Activated T-helper 17 cell treated with anti-CD3 and anti-CD28 coated beads, Interleukin-2, amount 50 U/mL, for 72 hours (primary cell): ENCODE results near the gene ASAP2. TPM values are rescaled to one million over a fixed set of nuclear protein-coding genes. Genes with fewer than 3 reads are reported as not detected.

Source experiments
- ATAC-seq: fragments of 150-1000 bp; cut with Tn5 transposase; replicated peaks from 2 replicates; pipeline ENCODE4 v1.10.0; 2021; ENCODE audit warnings: mild to moderate bottlenecking, moderate library complexity
- H3K27ac Mint-ChIP-seq: one replicate; pipeline ENCODE4 v1.8.0; 2022; ENCODE audit warnings: mixed read lengths
- H3K27me3 Mint-ChIP-seq: one replicate; pipeline ENCODE4 v1.8.0; 2022; ENCODE audit warnings: mixed read lengths
- H3K36me3 Mint-ChIP-seq: one replicate; pipeline ENCODE4 v1.8.0; 2022; ENCODE audit warnings: low read depth, mild to moderate bottlenecking, mixed read lengths
- H3K4me1 Mint-ChIP-seq: one replicate; pipeline ENCODE4 v1.8.0; 2022; ENCODE audit warnings: mixed read lengths
- H3K4me3 Mint-ChIP-seq: one replicate; pipeline ENCODE4 v1.8.0; 2022; ENCODE audit warnings: mild to moderate bottlenecking, mixed read lengths
- H3K9me3 Mint-ChIP-seq: one replicate; pipeline ENCODE4 v1.8.0; 2022; ENCODE audit warnings: mixed read lengths
- total RNA-seq, 2 donors: library from RNA; stranded (reverse); gene quantifications; one replicate each; pipeline ENCODE4 v1.2.3, GENCODE V29; 2022

Gene ASAP2
- total RNA-seq, 2 donors from 2014 or later = 0.17 to 0.19 TPM

DNA sequence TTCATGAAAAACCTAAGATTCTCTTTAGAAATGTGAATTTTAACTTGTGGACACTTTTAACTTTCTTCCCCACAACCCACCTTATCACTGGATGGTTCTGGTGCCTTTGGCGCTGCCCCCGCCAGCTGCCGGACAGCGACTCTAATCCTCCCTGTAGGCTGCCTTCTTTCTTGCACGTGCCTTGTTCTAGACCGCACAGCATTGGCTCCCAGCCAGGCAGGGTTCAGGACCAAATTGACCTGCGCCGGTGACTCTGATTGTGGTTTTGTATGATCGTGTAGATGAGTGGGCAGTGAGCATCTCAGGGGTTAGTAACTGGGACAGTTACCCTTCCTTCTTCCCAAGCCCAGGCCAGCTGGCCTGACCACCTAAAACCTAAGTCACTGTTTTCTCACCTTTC, 106.8 kb downstream of the ASAP2 start:
- no peak for ATAC-seq
- Mint-ChIP-seq H3K27me3 (peaks cover 8% of the 10 kb centered on the region), H3K36me3 (no peaks in the 10 kb centered on the region), H3K4me3 (no peak overlapping the region), H3K27ac (no peak overlapping the region), H3K4me1 (no peaks in the 10 kb centered on the region), H3K9me3 (no peaks in the 10 kb centered on the region)

DNA sequence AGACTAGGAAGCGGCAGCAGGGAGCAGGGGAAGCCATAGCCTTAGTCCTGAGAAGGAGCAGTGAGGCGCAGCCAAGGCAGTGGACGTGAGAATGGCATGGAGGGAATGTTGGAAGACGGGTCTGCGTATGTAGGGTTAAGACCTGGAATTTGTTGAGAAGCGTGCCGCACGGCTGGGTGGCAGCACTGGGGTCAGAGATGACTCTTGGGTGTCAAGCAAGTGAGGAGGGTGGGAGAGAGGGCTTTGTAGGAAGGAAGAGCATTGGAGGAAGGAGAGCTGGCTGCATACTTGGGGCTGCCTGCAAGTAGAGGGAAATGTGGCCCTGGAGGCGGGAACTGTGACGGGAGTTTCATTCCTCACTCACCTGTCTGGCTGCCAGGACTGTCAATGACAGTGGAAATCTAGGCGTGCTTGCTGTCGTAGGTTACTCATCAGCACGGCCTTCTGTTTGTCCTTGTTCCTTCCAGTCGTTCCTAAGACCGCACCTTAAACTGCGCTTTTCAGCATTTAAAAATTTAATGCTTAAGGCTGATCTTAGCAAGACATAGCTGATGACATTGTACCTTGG, 108.8 kb downstream of the ASAP2 start:
- Mint-ChIP-seq H3K9me3 (no peaks in the 10 kb centered on the region), H3K4me3 (no peak overlapping the region), H3K36me3 (no peaks in the 10 kb centered on the region), H3K4me1 (no peaks in the 10 kb centered on the region), H3K27ac (no peak overlapping the region), H3K27me3 (peaks cover 8% of the 10 kb centered on the region)
- no peak for ATAC-seq

DNA sequence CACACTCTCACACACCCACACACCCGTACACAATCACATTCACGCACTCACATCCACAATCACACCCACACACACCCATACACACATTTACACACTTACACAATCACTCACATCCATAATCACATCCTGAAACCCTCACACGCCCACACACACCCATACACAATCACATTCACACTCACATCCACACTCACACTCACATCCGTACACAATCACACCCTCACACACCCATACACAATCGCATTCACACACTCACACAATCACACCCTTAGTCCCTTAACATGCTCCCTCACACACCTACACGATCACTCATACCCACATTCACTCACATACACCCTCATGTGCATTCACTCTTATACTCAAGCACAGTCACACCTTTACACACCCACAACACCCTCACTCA, 110.9 kb downstream of the ASAP2 start:
- Mint-ChIP-seq H3K4me1 (no peaks in the 10 kb centered on the region), H3K4me3 (no peak overlapping the region), H3K27me3 (peaks cover 16% of the 10 kb centered on the region), H3K27ac (no peak overlapping the region), H3K36me3 (no peaks in the 10 kb centered on the region), H3K9me3 (no peaks in the 10 kb centered on the region)
- no peak for ATAC-seq

DNA sequence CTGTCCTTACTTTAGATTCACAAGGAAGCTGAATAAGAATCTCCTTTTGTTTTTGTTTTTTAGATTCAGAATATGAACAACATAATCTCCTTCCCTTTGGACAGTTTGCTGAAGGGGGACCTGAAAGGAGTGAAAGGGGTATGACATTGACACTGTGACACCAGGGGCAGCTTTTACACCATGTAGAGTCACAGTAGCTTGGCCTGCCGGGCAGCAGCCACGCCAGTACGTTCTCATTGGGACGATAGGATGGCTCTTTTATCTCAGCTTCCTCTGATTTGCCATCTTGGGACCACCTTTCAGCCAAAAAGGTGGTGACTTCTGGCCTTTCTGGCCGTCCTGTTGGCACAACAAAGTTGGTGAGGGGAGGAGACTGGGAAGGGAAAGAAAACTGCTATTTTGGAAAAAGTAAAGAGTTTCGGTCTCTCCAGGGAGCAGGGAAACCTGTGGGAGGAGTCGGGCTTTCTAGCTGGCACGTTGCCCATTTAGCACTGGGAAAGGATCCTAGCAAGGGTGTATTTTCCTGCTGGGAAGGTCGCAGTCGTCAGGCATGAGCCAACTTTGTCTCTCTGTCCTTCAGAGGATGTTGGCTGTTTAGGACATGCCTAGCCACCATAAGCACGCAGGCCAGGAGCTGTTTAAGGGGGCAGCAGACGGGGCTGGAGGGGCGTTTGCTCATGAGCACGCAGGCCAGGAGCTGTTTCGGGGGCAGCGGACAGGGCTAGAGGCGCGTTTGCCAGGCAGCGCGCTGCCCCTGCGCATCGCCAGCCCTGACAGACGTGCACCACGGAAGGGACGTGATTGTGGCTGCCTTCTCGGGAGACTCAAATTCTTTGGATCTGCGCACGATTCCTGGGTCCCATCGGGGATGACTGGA, 112.1 kb downstream of the ASAP2 start:
- Mint-ChIP-seq H3K9me3 (no peaks in the 10 kb centered on the region), H3K36me3 (no peaks in the 10 kb centered on the region), H3K4me1 (no peaks in the 10 kb centered on the region), H3K4me3 (no peak overlapping the region), H3K27ac (no peak overlapping the region), H3K27me3 (peaks cover 17% of the 10 kb centered on the region)
- no peak for ATAC-seq

DNA sequence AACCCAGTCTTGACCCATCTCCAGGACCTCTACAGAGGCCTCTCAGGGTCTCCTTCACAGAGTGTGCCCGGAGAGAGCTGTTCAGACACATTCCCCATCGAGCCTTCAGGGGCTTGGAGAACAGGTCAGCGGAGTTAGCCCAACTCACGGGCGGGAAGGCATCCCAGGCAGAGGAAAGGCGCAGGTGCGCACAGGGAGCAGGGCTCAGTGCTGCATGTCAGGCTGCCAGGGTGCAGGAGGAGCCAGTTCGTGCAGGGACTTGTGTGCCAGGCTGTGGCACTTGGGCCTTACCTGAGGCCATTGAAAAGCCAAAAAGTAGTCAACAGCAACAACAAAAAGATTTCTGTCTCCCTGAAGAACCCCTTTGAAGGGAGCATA, 112.7 kb downstream of the ASAP2 start:
- H3K9me3 Mint-ChIP-seq = no peaks in the 10 kb centered on the region
- no peak overlapping the region for H3K27ac Mint-ChIP-seq
- no peaks in the 10 kb centered on the region for H3K4me1 Mint-ChIP-seq
- peaks cover 16% of the 10 kb centered on the region for H3K27me3 Mint-ChIP-seq
- no peaks in the 10 kb centered on the region for H3K36me3 Mint-ChIP-seq
- ATAC-seq = no peak
- no peak overlapping the region for H3K4me3 Mint-ChIP-seq

DNA sequence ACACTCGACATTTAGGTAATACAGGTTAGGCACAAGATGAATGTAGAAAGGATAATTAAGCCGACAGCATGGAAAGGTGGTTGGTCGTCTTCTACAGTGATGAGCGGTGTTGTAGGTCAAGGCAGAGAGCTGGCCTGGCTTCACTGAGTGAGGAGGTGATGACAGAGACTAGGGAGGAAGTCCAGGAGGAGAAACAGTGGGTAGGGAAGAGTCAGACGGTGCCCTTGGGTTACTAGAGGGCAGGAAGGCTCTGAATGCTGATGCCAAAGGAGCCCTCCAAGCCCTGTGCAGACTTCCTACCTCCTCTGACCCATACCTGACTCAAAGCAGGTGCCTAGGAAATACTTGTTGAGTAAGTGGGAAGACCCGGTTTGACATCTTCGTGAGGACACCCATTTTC, 116.0 kb downstream of the ASAP2 start:
- H3K9me3 Mint-ChIP-seq = no peaks in the 10 kb centered on the region

DNA sequence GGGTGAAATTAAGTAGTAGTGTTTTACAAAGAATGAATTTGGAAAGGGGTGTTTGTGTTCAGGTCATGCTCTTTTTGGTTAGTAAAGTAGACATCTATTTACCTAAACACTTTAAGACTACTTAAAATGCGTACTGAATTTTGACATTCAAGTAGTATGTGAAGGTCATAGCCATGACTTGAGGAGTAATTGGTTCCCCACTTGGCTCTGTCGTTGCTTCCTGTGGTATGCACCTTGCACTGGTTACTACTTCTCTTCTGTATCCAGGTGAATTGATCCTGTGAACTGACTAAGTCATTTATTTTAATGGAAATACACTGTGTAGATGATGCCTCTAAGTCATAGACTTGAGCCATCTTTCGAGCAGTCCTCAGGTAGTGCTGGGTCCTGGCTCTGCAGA, 118.8 kb downstream of the ASAP2 start:
- H3K9me3 Mint-ChIP-seq = no peaks in the 10 kb centered on the region
- no peaks in the 10 kb centered on the region for H3K36me3 Mint-ChIP-seq
- no peak overlapping the region for H3K27ac Mint-ChIP-seq
- no peak for ATAC-seq
- H3K4me1 Mint-ChIP-seq = no peaks in the 10 kb centered on the region
- H3K27me3 Mint-ChIP-seq = peaks cover 23% of the 10 kb centered on the region
- no peak overlapping the region for H3K4me3 Mint-ChIP-seq

More for the DNA sequence above, 116.0 kb downstream of the ASAP2 start:
- Mint-ChIP-seq H3K4me1 (no peaks in the 10 kb centered on the region), H3K27ac (no peak overlapping the region), H3K27me3 (peaks cover 11% of the 10 kb centered on the region), H3K36me3 (no peaks in the 10 kb centered on the region), H3K4me3 (no peak overlapping the region)
- no peak for ATAC-seq

DNA sequence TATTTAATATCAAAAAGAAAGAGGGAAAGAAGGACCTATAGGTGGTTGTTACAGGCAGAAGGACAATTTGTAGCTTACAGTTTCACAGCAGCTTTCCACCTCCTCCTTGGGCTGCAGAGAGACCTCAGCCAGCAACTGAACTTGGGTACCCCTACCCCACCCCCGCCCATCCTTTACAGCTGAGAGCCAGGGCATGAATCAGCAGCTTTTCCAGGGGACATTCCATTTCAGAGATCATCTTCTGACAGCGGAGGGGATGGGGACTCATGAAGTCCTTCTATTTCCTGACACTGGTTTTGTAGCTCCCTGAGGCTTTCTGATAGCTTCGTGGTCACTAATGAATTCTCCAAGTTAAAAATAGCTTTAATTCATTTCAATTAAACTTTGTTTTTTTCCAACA, 120.4 kb downstream of the ASAP2 start:
- H3K9me3 Mint-ChIP-seq = no peaks in the 10 kb centered on the region
- H3K4me3 Mint-ChIP-seq = no peak overlapping the region
- H3K27ac Mint-ChIP-seq = no peak overlapping the region
- no peaks in the 10 kb centered on the region for H3K36me3 Mint-ChIP-seq
- no peak for ATAC-seq
- H3K4me1 Mint-ChIP-seq = no peaks in the 10 kb centered on the region
- H3K27me3 Mint-ChIP-seq = peaks cover 19% of the 10 kb centered on the region

DNA sequence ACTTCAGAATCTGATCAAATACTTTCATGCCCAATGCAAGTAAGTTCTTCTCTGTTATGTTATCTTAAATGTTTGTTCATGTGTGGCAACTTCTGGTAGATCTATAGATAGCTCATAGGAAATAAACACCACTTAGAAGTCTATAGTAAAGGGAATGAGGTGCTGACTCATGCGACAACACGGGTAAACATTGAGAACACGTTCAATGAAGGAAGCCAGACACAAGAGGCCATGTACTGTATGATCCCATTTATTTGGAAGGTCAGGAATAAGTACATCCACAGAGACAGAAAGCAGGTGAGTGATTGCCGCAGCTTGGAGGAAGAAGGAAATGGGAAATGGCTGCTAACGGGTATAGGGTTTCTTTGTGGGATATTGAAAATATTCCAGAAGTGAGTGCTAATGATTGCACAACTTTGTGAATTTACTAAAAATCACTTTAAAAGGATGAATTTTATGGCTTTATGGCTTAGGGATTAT, 121.3 kb downstream of the ASAP2 start:
- no peak overlapping the region for H3K27ac Mint-ChIP-seq
- ATAC-seq = no peak
- no peaks in the 10 kb centered on the region for H3K9me3 Mint-ChIP-seq
- H3K4me1 Mint-ChIP-seq = no peaks in the 10 kb centered on the region
- no peaks in the 10 kb centered on the region for H3K36me3 Mint-ChIP-seq
- H3K4me3 Mint-ChIP-seq = no peak overlapping the region
- H3K27me3 Mint-ChIP-seq = peaks cover 13% of the 10 kb centered on the region

DNA sequence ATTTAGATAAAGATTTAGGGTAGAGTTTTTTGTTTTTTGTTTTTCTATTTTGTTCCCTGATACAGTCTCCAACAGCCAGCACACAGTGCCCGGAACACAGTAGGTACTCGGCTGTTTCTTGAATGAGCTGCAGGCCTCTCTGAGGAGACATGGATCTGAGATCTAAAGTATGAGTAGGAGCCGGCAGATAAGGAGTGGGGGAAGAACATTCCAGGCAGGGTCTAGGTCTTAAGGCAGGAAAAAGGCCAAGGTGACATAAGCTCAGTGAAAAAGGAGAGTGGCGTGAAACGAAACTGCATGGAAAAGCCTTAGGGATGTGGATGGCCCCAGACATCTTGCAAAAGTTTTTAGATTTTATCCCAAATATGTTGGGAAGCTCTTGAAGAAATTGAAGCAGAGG, 122.3 kb downstream of the ASAP2 start:
- Mint-ChIP-seq H3K4me3 (no peak overlapping the region), H3K27me3 (peaks cover 12% of the 10 kb centered on the region), H3K9me3 (no peaks in the 10 kb centered on the region), H3K4me1 (no peaks in the 10 kb centered on the region), H3K36me3 (no peaks in the 10 kb centered on the region), H3K27ac (no peak overlapping the region)
- no peak for ATAC-seq

DNA sequence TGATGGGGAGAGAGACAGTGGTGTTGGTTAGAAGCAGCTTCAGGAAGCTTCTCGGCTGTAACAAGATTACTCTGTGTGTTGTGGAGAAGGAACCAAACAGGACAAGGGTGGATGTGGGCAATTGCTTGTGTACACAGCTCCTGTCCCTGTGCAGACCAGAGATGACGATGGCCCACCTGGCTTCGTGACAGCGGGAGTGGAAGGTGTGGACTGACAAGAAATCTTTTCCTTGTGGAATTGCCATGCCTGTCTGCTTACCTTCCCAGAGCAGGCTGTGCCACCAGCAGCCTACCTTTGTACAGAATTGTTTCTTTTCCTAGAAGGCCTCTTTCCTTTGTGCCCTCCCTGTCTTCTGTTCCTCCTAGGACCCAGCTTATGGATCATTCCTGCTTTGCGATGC, 122.9 kb downstream of the ASAP2 start:
- no peaks in the 10 kb centered on the region for H3K9me3 Mint-ChIP-seq
- no peak for ATAC-seq
- H3K27ac Mint-ChIP-seq = no peak overlapping the region
- H3K4me1 Mint-ChIP-seq = no peaks in the 10 kb centered on the region
- peaks cover 12% of the 10 kb centered on the region for H3K27me3 Mint-ChIP-seq
- H3K4me3 Mint-ChIP-seq = no peak overlapping the region
- H3K36me3 Mint-ChIP-seq = no peaks in the 10 kb centered on the region

DNA sequence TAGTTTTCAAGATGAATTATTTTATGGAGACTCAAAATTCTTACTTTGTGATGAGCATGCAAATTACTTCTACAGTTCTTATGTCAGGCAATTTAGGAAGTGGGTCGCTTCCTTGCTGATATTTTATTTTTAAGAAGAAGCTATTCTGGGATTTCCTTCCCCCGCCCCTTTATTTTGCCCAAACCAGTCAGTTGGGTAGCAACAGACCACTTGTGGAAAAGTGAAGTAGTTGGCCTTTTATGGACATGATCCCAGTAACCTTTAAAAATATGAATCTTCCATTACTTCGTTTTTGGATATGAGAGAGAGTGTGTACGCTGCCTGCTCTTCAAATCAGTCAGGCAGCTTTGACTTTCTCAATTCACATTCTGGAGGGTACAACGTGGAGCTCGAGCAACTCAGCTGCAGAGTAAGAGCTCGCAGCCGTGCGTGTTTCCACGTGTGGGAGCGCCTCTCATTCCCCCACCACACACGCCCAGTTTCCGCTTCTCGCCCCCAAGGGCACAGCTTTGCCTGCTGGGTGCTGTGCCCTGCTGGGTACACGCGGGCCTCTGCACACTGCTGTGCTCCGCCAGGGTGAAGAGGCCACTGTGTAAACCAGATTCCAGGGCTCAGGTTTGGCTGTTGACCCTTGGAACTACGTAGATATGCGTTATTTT, 124.1 kb downstream of the ASAP2 start:
- no peaks in the 10 kb centered on the region for H3K9me3 Mint-ChIP-seq
- no peak for ATAC-seq
- no peak overlapping the region for H3K27ac Mint-ChIP-seq

DNA sequence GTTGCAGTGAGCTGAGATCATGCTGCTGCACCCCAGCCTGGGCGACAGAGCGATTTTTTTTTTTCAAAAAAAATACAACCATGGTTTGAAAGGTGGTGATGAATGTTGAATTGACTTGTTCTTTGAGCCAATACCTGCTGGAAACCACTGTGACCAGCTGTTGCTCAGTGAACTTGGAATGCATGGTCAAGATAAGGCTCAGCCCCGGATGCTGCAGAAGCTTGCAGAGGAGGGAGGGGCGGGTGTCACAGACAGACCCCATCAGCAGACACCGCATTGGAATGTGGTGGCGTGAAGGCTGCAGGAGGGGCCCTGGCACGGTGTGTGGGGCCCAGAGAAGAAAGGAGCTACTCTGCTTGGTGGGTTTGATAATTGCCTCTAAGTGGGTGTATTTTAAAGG, 125.1 kb downstream of the ASAP2 start:
- no peaks in the 10 kb centered on the region for H3K9me3 Mint-ChIP-seq
- no peak overlapping the region for H3K4me3 Mint-ChIP-seq
- no peak for ATAC-seq
- no peaks in the 10 kb centered on the region for H3K36me3 Mint-ChIP-seq
- H3K27me3 Mint-ChIP-seq = peaks cover 12% of the 10 kb centered on the region
- no peak overlapping the region for H3K27ac Mint-ChIP-seq
- no peaks in the 10 kb centered on the region for H3K4me1 Mint-ChIP-seq

More for the DNA sequence above, 124.1 kb downstream of the ASAP2 start:
- Mint-ChIP-seq H3K36me3 (no peaks in the 10 kb centered on the region), H3K4me3 (no peak overlapping the region), H3K27me3 (peaks cover 12% of the 10 kb centered on the region), H3K4me1 (no peaks in the 10 kb centered on the region)

DNA sequence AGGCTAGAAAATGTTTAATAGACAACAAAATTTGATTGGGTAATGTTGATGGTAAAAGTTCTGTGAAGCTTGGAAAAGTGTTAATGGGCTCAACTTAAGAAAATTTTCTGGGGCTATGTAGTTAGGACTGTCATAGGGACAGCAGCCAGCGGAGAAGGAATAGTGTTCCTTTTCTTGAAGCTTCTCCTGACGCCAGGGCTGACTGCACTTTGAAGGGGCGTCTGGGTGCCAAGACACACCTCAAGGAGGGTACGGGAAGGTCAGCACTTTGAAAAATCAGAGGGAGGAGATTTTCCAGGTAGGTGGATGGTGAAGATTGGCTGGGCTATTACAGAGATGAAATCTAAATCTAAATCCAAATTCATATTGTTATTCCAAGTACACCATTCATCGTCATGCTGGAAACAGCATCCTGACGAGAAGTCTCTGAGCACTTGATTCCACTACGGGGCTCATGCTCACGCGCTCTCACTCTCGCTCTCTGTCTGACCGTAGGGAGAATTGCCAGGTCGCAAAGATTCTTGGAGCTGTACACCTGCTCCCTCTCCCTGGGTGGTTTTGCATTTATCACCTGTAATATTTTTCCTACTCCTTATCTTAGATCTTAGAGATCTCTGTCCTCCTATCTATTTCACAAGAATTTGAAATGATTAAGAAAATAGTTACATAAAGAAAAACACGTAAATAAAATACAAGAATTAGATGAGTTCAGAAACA, 125.7 kb downstream of the ASAP2 start:
- peaks cover 12% of the 10 kb centered on the region for H3K27me3 Mint-ChIP-seq

More for the DNA sequence above, 125.7 kb downstream of the ASAP2 start:
- Mint-ChIP-seq H3K9me3 (no peaks in the 10 kb centered on the region), H3K4me1 (no peaks in the 10 kb centered on the region), H3K36me3 (no peaks in the 10 kb centered on the region), H3K27ac (no peak overlapping the region), H3K4me3 (no peak overlapping the region)
- ATAC-seq = no peak
